Panc1 (cell line): ENCODE measurements around the gene CLIP3.

Experiments used
- TF ChIP-seq, protein P1 (sequence below), 2 experiments: IDR thresholded peaks; 2 replicates each; pipeline ENCODE4 v1.6.1; 2011 to 2012; ENCODE audit warnings: low read depth in 2 of 2, control low read depth in 1 of 2, low read length in 1 of 2, mild to moderate bottlenecking in 1 of 2, moderate library complexity in 1 of 2; ENCODE audit not compliant: insufficient read depth in 1 of 2
- TF ChIP-seq, protein P2 (sequence below): fragments of 450-650 bp; IDR thresholded peaks from 2 replicates; pipeline ENCODE4 v1.5.1; 2017; ENCODE audit warnings: mild to moderate bottlenecking

- TF ChIP-seq, protein P1, sequence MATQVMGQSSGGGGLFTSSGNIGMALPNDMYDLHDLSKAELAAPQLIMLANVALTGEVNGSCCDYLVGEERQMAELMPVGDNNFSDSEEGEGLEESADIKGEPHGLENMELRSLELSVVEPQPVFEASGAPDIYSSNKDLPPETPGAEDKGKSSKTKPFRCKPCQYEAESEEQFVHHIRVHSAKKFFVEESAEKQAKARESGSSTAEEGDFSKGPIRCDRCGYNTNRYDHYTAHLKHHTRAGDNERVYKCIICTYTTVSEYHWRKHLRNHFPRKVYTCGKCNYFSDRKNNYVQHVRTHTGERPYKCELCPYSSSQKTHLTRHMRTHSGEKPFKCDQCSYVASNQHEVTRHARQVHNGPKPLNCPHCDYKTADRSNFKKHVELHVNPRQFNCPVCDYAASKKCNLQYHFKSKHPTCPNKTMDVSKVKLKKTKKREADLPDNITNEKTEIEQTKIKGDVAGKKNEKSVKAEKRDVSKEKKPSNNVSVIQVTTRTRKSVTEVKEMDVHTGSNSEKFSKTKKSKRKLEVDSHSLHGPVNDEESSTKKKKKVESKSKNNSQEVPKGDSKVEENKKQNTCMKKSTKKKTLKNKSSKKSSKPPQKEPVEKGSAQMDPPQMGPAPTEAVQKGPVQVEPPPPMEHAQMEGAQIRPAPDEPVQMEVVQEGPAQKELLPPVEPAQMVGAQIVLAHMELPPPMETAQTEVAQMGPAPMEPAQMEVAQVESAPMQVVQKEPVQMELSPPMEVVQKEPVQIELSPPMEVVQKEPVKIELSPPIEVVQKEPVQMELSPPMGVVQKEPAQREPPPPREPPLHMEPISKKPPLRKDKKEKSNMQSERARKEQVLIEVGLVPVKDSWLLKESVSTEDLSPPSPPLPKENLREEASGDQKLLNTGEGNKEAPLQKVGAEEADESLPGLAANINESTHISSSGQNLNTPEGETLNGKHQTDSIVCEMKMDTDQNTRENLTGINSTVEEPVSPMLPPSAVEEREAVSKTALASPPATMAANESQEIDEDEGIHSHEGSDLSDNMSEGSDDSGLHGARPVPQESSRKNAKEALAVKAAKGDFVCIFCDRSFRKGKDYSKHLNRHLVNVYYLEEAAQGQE (IDR thresholded peaks at IDR 0.05; ENCODE audit: insufficient read depth in 1 of 2, low read depth in 2 of 2, low read length in 1 of 2): peak; percentile 67 to 86; a peak in 3 of 4 replicates
- TF ChIP-seq, protein P2, sequence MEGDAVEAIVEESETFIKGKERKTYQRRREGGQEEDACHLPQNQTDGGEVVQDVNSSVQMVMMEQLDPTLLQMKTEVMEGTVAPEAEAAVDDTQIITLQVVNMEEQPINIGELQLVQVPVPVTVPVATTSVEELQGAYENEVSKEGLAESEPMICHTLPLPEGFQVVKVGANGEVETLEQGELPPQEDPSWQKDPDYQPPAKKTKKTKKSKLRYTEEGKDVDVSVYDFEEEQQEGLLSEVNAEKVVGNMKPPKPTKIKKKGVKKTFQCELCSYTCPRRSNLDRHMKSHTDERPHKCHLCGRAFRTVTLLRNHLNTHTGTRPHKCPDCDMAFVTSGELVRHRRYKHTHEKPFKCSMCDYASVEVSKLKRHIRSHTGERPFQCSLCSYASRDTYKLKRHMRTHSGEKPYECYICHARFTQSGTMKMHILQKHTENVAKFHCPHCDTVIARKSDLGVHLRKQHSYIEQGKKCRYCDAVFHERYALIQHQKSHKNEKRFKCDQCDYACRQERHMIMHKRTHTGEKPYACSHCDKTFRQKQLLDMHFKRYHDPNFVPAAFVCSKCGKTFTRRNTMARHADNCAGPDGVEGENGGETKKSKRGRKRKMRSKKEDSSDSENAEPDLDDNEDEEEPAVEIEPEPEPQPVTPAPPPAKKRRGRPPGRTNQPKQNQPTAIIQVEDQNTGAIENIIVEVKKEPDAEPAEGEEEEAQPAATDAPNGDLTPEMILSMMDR: no peak
These were observed 59.2 kb downstream of the CLIP3 start for GRCh38 chr19:35973487-35973886.
